Smooth muscle cell (in vitro differentiated cells): ENCODE measurements around the gene PNPLA8. TPM values are rescaled to one million over a fixed set of nuclear protein-coding genes. Genes with fewer than 3 reads are reported as not detected.

Source experiments
- DNase-seq: peaks from one replicate; lab custom pipeline; 2025; ENCODE audit not compliant: unreplicated experiment; lab: John Stamatoyannopoulos, UW
- H2AFZ ChIP-seq: fragments of 200-600 bp; sonication (generic); 2 replicates; pipeline ENCODE4 v1.6.0; 2016; ENCODE audit warnings: antibody characterized with exemption, low read depth, mild to moderate bottlenecking
- H3F3A ChIP-seq: fragments of 200-600 bp; sonication (generic); 2 replicates; pipeline ENCODE4 v1.6.0; 2017; ENCODE audit warnings: antibody characterized with exemption, low read depth
- H3K27ac ChIP-seq: fragments of 200-600 bp; sonication (generic); 2 replicates; pipeline ENCODE4 v1.5.1; 2016; ENCODE audit warnings: low read depth, mild to moderate bottlenecking
- H3K27me3 ChIP-seq: fragments of 200-600 bp; sonication (generic); 2 replicates; pipeline ENCODE4 v1.6.1; 2016; ENCODE audit warnings: low read depth, mild to moderate bottlenecking
- H3K36me3 ChIP-seq: fragments of 200-600 bp; sonication (generic); 2 replicates; pipeline ENCODE4 v1.5.1; 2016; ENCODE audit warnings: low read depth
- H3K4me1 ChIP-seq: fragments of 200-600 bp; sonication (generic); 2 replicates; pipeline ENCODE4 v1.5.1; 2016; ENCODE audit warnings: low read depth
- H3K4me2 ChIP-seq: fragments of 200-600 bp; sonication (generic); 2 replicates; pipeline ENCODE4 v1.6.0; 2016; ENCODE audit warnings: mild to moderate bottlenecking
- H3K4me3 ChIP-seq: fragments of 200-600 bp; sonication (generic); 2 replicates; pipeline ENCODE4 v1.5.1; 2016; ENCODE audit warnings: mild to moderate bottlenecking
- H3K79me2 ChIP-seq: fragments of 200-600 bp; sonication (generic); 2 replicates; pipeline ENCODE4 v1.6.0; 2016; ENCODE audit warnings: low read depth, mild to moderate bottlenecking
- H3K9ac ChIP-seq: fragments of 200-600 bp; sonication (generic); 2 replicates; pipeline ENCODE4 v1.6.0; 2016; ENCODE audit warnings: low read depth
- H3K9me3 ChIP-seq: fragments of 200-600 bp; sonication (generic); replicated peaks from 2 replicates; pipeline ENCODE4 v1.5.1; 2016; ENCODE audit warnings: low read depth
- H4K20me1 ChIP-seq: fragments of 200-600 bp; sonication (generic); 2 replicates; pipeline ENCODE4 v1.6.0; 2016; ENCODE audit warnings: low read depth
- CTCF ChIP-seq: fragments of 200-600 bp; sonication (generic); IDR thresholded peaks from 2 replicates; pipeline ENCODE4 v1.5.1; 2017; ENCODE audit warnings: borderline replicate concordance, mild to moderate bottlenecking, antibody characterized with exemption; ENCODE audit not compliant: insufficient read depth, poor library complexity, severe bottlenecking
- WGBS: methylation state at CpG from one replicate; pipeline ENCODE4 v1.1.7; 2016; ENCODE audit warnings: low lambda C conversion rate; 5-methylcytosine and 5-hydroxymethylcytosine counted together
- polyA plus RNA-seq: library from polyadenylated mRNA; unstranded; fragments of >200 nt; fragmentation: Nextera tagmentation; extraction: Ambion mirVana; gene quantifications from 2 replicates; pipeline ENCODE4 v1.2.1, GENCODE V29; 2016
- total RNA-seq: library from RNA; depleted of rRNA; stranded (reverse); fragments of >200 nt; gene quantifications from 2 replicates; pipeline ENCODE4 v1.2.3, GENCODE V29; 2014

Gene PNPLA8
- total and polyA plus RNA-seq, 2 experiments from 2014 or later = 18.6 to 52.5 TPM

GRCh38 chr7:108442039-108442568 is 83.8 kb downstream of the PNPLA8 start:
- no peak for DNase-seq
- H3K9ac ChIP-seq = no peak overlapping the region
- TF ChIP-seq CTCF = no peak
- no peak overlapping the region for H3K4me3 ChIP-seq
- 82% methylated on average over 5 of the region's 5 CpGs for WGBS
- H3K27ac ChIP-seq = no peak overlapping the region
- H2AFZ ChIP-seq = no peak overlapping the region
- H3K9me3 ChIP-seq = no peaks in the 10 kb centered on the region
- no peaks in the 10 kb centered on the region for H3K36me3 ChIP-seq
- no peaks in the 10 kb centered on the region for H3F3A ChIP-seq
- H3K27me3 ChIP-seq = no peaks in the 10 kb centered on the region
- no peaks in the 10 kb centered on the region for H3K79me2 ChIP-seq
- no peaks in the 10 kb centered on the region for H3K4me1 ChIP-seq
- no peaks in the 10 kb centered on the region for H4K20me1 ChIP-seq
- no peak overlapping the region for H3K4me2 ChIP-seq

- TF ChIP-seq CTCF = no peak
- H3K36me3 ChIP-seq = no peaks in the 10 kb centered on the region
- no peak overlapping the region for H3K4me3 ChIP-seq
- no peaks in the 10 kb centered on the region for H3F3A ChIP-seq
- H2AFZ ChIP-seq = no peak overlapping the region
- H3K79me2 ChIP-seq = no peaks in the 10 kb centered on the region
- 82% methylated on average over 4 of the region's 4 CpGs for WGBS
- H3K4me2 ChIP-seq = no peak overlapping the region
- H3K9me3 ChIP-seq = no peaks in the 10 kb centered on the region
- H3K27me3 ChIP-seq = no peaks in the 10 kb centered on the region
- DNase-seq = no peak
- no peak overlapping the region for H3K9ac ChIP-seq
- H3K4me1 ChIP-seq = no peaks in the 10 kb centered on the region
- no peaks in the 10 kb centered on the region for H4K20me1 ChIP-seq
- H3K27ac ChIP-seq = no peak overlapping the region
Measured at GRCh38 chr7:108441392-108441955, 84.5 kb downstream of the PNPLA8 start.

GRCh38 chr7:108440613-108441012 is 85.3 kb downstream of the PNPLA8 start:
- no peak for TF ChIP-seq CTCF
- H3K4me1 ChIP-seq = no peaks in the 10 kb centered on the region
- no peak overlapping the region for H3K27ac ChIP-seq
- H3K27me3 ChIP-seq = no peaks in the 10 kb centered on the region
- no peak overlapping the region for H3K9ac ChIP-seq
- H4K20me1 ChIP-seq = no peaks in the 10 kb centered on the region
- no peaks in the 10 kb centered on the region for H3K36me3 ChIP-seq
- no peaks in the 10 kb centered on the region for H3F3A ChIP-seq
- H2AFZ ChIP-seq = no peak overlapping the region
- no peak for DNase-seq
- H3K9me3 ChIP-seq = no peaks in the 10 kb centered on the region
- no peaks in the 10 kb centered on the region for H3K79me2 ChIP-seq
- H3K4me3 ChIP-seq = no peak overlapping the region
- no peak overlapping the region for H3K4me2 ChIP-seq
- 88% methylated on average over 3 of the region's 3 CpGs for WGBS

GRCh38 chr7:108436906-108437305 is 89.0 kb downstream of the PNPLA8 start:
- no peaks in the 10 kb centered on the region for H3K27me3 ChIP-seq
- H2AFZ ChIP-seq = no peak overlapping the region
- H3K9ac ChIP-seq = no peak overlapping the region
- no peak overlapping the region for H3K4me3 ChIP-seq
- H3K27ac ChIP-seq = no peak overlapping the region
- no peaks in the 10 kb centered on the region for H3K9me3 ChIP-seq
- no peak for DNase-seq
- 96% methylated on average over 3 of the region's 3 CpGs for WGBS
- no peak overlapping the region for H3K4me2 ChIP-seq
- H3K36me3 ChIP-seq = no peaks in the 10 kb centered on the region
- H3K4me1 ChIP-seq = no peaks in the 10 kb centered on the region
- no peaks in the 10 kb centered on the region for H3F3A ChIP-seq
- H3K79me2 ChIP-seq = no peaks in the 10 kb centered on the region
- H4K20me1 ChIP-seq = no peaks in the 10 kb centered on the region
- TF ChIP-seq CTCF = no peak
